Neuronal stem cell (in vitro differentiated cells): Measurements from ENCODE around the gene ROBO2.

Experiments used
- DNase-seq: peaks from one replicate; pipeline ENCODE4 v3.0.0-alpha.2; 2013; ENCODE audit warnings: low spot score
- H2AFZ ChIP-seq: one replicate; pipeline ENCODE4 v1.6.1; 2013; ENCODE audit warnings: mild to moderate bottlenecking, low read length, inconsistent platforms
- H2AK5ac ChIP-seq: 2 replicates; pipeline ENCODE4 v1.6.1; 2013; ENCODE audit warnings: low read depth, mild to moderate bottlenecking, inconsistent platforms, low read length, moderate library complexity, mixed read lengths
- H2BK120ac ChIP-seq: 2 replicates; pipeline ENCODE4 v1.6.1; 2013; ENCODE audit warnings: low read depth, mild to moderate bottlenecking, inconsistent platforms, low read length, moderate library complexity, mixed read lengths
- H2BK12ac ChIP-seq: one replicate; pipeline ENCODE4 v1.6.1; 2013; ENCODE audit warnings: low read length, inconsistent platforms
- H2BK15ac ChIP-seq: 2 replicates; pipeline ENCODE4 v1.6.1; 2013; ENCODE audit warnings: mild to moderate bottlenecking, low read length, inconsistent platforms, mixed read lengths
- H2BK5ac ChIP-seq: one replicate; pipeline ENCODE4 v1.6.1; 2013; ENCODE audit warnings: inconsistent platforms, mild to moderate bottlenecking, low read length, moderate library complexity
- H3K14ac ChIP-seq: one replicate; pipeline ENCODE4 v1.6.1; 2013; ENCODE audit warnings: low read length, inconsistent platforms
- H3K18ac ChIP-seq: 2 replicates; pipeline ENCODE4 v1.6.1; 2013; ENCODE audit warnings: low read length, inconsistent platforms
- H3K23ac ChIP-seq: 2 replicates; pipeline ENCODE4 v1.6.1; 2013; ENCODE audit warnings: low read depth, mild to moderate bottlenecking, mixed read lengths, low read length, inconsistent platforms; ENCODE audit not compliant: poor library complexity
- H3K27ac ChIP-seq: replicated peaks from 3 replicates; pipeline ENCODE4 v1.5.1; 2013; ENCODE audit warnings: low read length, inconsistent platforms
- H3K27me3 ChIP-seq, 3 experiments: 2 replicates each; pipeline ENCODE4 v1.6.1; 2013; ENCODE audit warnings: low read length in 3 of 3, mild to moderate bottlenecking in 2 of 3, inconsistent platforms in 1 of 3, low read depth in 1 of 3, mixed read lengths in 1 of 3, moderate library complexity in 1 of 3; ENCODE audit not compliant: control insufficient read depth in 3 of 3, insufficient read depth in 3 of 3
- H3K36me3 ChIP-seq, 2 donors: replicated peaks in 1 of 2; 2 replicates each; pipeline ENCODE4 v1.6.1; 2013; ENCODE audit warnings: low read length in 2 of 2; ENCODE audit not compliant: control insufficient read depth in 2 of 2, insufficient read depth in 2 of 2
- H3K4ac ChIP-seq: 2 replicates; pipeline ENCODE4 v1.6.1; 2013; ENCODE audit warnings: inconsistent platforms, mild to moderate bottlenecking, low read length, moderate library complexity
- H3K4me1 ChIP-seq, 2 donors: 1 replicate in 1 of 2; 2 replicates in 1 of 2; pipeline ENCODE4 v1.6.1; 2013; ENCODE audit warnings: low read length in 2 of 2, low read depth in 1 of 2; ENCODE audit not compliant: control insufficient read depth in 2 of 2, insufficient read depth in 1 of 2
- H3K4me2 ChIP-seq: one replicate; pipeline ENCODE4 v1.6.1; 2013; ENCODE audit warnings: mild to moderate bottlenecking, low read length, inconsistent platforms; ENCODE audit not compliant: insufficient read depth, poor library complexity, severe bottlenecking
- H3K4me3 ChIP-seq, 2 donors: 2 replicates each; pipeline ENCODE4 v1.5.1; 2013; ENCODE audit warnings: low read length in 2 of 2, mild to moderate bottlenecking in 2 of 2, inconsistent platforms in 1 of 2, moderate library complexity in 1 of 2
- H3K79me1 ChIP-seq: one replicate; pipeline ENCODE4 v1.6.1; 2013; ENCODE audit warnings: low read depth, mild to moderate bottlenecking, inconsistent platforms, low read length, moderate library complexity
- H3K9ac ChIP-seq: one replicate; pipeline ENCODE4 v1.6.1; 2013; ENCODE audit warnings: mild to moderate bottlenecking, low read depth, low read length, inconsistent platforms; ENCODE audit not compliant: poor library complexity
- H3K9me3 ChIP-seq, 2 donors: replicated peaks in 1 of 2; 2 replicates each; pipeline versions ENCODE3 to v1.6.1; 2013; ENCODE audit warnings: low read length in 2 of 2, mild to moderate bottlenecking in 2 of 2, inconsistent platforms in 1 of 2, low read depth in 1 of 2, mixed read lengths in 1 of 2, moderate library complexity in 1 of 2; ENCODE audit not compliant: control insufficient read depth in 2 of 2, insufficient read depth in 1 of 2
- H4K8ac ChIP-seq: one replicate; pipeline ENCODE4 v1.6.1; 2013; ENCODE audit warnings: low read depth, mild to moderate bottlenecking, inconsistent platforms, low read length, moderate library complexity
- H4K91ac ChIP-seq: one replicate; pipeline ENCODE4 v1.6.1; 2013; ENCODE audit warnings: low read length, low read depth, mild to moderate bottlenecking, inconsistent platforms; ENCODE audit not compliant: poor library complexity
- WGBS, 2 donors: extraction: QIAGEN DNeasy Blood & Tissue Kit; methylation state at CpG; one replicate each; pipeline ENCODE4 v1.1.7; 2013; ENCODE audit warnings: missing lambda C conversion rate in 2 of 2, mixed read lengths in 1 of 2; ENCODE audit not compliant: insufficient read length in 2 of 2, insufficient replicate concordance in 1 of 2; ENCODE audit errors: extremely low coverage in 2 of 2; 5-methylcytosine and 5-hydroxymethylcytosine counted together

Gene ROBO2

GRCh38 chr3:77189258-77189657 lies 149.4 kb downstream of the ROBO2 start:
- Histone ChIP-seq H3K23ac (no peak overlapping the region), H2BK120ac (no peak overlapping the region), H2BK15ac (no peak overlapping the region), H3K14ac (no peak overlapping the region), H3K27me3 (no peaks in the 10 kb centered on the region), H2AFZ (no peak overlapping the region), H3K18ac (no peak overlapping the region), H3K4me3 (no peak overlapping the region), H3K9me3 (no peaks in the 10 kb centered on the region), H3K4ac (no peak overlapping the region), H2BK12ac (no peak overlapping the region), H3K36me3 (no peaks in the 10 kb centered on the region), H4K91ac (no peak overlapping the region), H2BK5ac (no peak overlapping the region), H3K79me1 (no peaks in the 10 kb centered on the region), H4K8ac (no peak overlapping the region), H3K4me1 (no peaks in the 10 kb centered on the region), H3K27ac (no peak overlapping the region), H2AK5ac (no peak overlapping the region), H3K9ac (no peak overlapping the region), H3K4me2 (no peak overlapping the region)
- no peak for DNase-seq
- WGBS, 2 donors: no CpG with 5 or more reads among the region's 2 CpGs

- no CpG with 5 or more reads among the region's 2 CpGs for WGBS, 2 donors
- Histone ChIP-seq H3K18ac (no peak overlapping the region), H2BK12ac (no peak overlapping the region), H2BK120ac (no peak overlapping the region), H2BK5ac (no peak overlapping the region), H3K9ac (no peak overlapping the region), H4K8ac (no peak overlapping the region), H3K14ac (no peak overlapping the region), H3K27me3 (no peaks in the 10 kb centered on the region), H3K4me2 (no peak overlapping the region), H3K4me1 (no peaks in the 10 kb centered on the region), H4K91ac (no peak overlapping the region), H3K27ac (no peak overlapping the region), H3K36me3 (no peaks in the 10 kb centered on the region), H2BK15ac (no peak overlapping the region), H3K4ac (no peak overlapping the region), H3K9me3 (no peaks in the 10 kb centered on the region), H2AFZ (no peak overlapping the region), H3K23ac (no peak overlapping the region), H3K4me3 (no peak overlapping the region), H3K79me1 (no peaks in the 10 kb centered on the region), H2AK5ac (no peak overlapping the region)
- DNase-seq: no peak
These were observed 149.8 kb downstream of the ROBO2 start for GRCh38 chr3:77189684-77190083.

DNA sequence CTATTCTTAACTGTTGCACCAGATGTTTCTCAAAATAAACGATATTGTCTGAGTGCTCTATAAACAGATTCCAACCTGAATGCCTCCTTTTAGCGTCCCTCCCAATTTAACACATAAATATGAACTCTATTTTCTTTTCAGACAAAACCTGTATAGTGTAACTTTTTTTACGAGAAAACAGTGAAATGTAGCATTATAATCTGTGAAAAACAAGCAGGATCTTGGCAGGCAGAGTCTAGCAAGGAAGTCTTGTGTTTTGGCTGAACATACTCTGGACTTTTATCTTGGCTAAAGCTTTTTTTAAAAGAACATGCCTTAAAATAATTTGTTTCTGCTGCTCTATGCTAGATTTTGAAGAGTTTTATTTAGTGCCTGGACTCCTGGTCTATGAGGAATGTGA lies 150.5 kb downstream of the ROBO2 start:
- no peaks in the 10 kb centered on the region for H3K27me3 ChIP-seq
- no peaks in the 10 kb centered on the region for H3K9me3 ChIP-seq
- no peak overlapping the region for H4K8ac ChIP-seq
- H3K36me3 ChIP-seq: no peaks in the 10 kb centered on the region
- H3K4me1 ChIP-seq: no peaks in the 10 kb centered on the region
- H3K14ac ChIP-seq: no peak overlapping the region
- no peak overlapping the region for H3K4ac ChIP-seq
- no peak overlapping the region for H3K4me3 ChIP-seq
- DNase-seq: no peak
- no peak overlapping the region for H2BK120ac ChIP-seq
- no peak overlapping the region for H3K4me2 ChIP-seq
- H4K91ac ChIP-seq: no peak overlapping the region
- H3K18ac ChIP-seq: no peak overlapping the region
- no peak overlapping the region for H3K9ac ChIP-seq
- H2AFZ ChIP-seq: no peak overlapping the region
- no peak overlapping the region for H2BK12ac ChIP-seq
- H3K79me1 ChIP-seq: no peaks in the 10 kb centered on the region
- WGBS, 2 donors: no CpG with 5 or more reads among the region's 3 CpGs
- no peak overlapping the region for H2AK5ac ChIP-seq
- H2BK5ac ChIP-seq: no peak overlapping the region
- no peak overlapping the region for H3K23ac ChIP-seq
- H3K27ac ChIP-seq: no peak overlapping the region
- H2BK15ac ChIP-seq: no peak overlapping the region

DNA sequence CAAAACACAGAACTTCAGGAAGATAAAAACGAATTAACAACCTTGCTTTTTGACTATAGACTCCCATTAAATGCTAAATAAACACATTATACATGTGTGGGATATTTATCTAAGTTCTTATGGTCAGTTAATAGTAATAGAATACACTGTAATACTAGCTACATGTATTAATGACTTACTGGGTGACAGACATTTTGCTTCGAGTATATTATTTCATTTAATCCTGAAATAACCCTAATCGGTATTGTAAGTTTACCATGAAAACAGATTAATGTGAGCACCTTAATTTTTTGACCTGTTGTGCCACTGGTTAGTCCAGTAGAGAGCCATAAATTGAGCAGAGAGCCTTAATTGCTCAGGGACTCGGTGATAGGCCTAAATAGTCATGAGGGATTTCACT lies 151.1 kb downstream of the ROBO2 start:
- Histone ChIP-seq H2BK5ac (no peak overlapping the region), H3K9me3 (no peaks in the 10 kb centered on the region), H4K91ac (no peak overlapping the region), H3K27me3 (no peaks in the 10 kb centered on the region), H3K4ac (no peak overlapping the region), H2AFZ (no peak overlapping the region), H3K18ac (no peak overlapping the region), H3K9ac (no peak overlapping the region), H3K23ac (no peak overlapping the region), H2BK12ac (no peak overlapping the region), H3K4me3 (no peak overlapping the region), H2AK5ac (no peak overlapping the region), H3K14ac (no peak overlapping the region), H3K27ac (no peak overlapping the region), H3K36me3 (no peaks in the 10 kb centered on the region), H2BK15ac (no peak overlapping the region), H4K8ac (no peak overlapping the region), H3K4me1 (no peaks in the 10 kb centered on the region), H2BK120ac (no peak overlapping the region), H3K79me1 (no peaks in the 10 kb centered on the region), H3K4me2 (no peak overlapping the region)
- no CpG with 5 or more reads among the region's 4 CpGs for WGBS, 2 donors
- no peak for DNase-seq
